T-helper 17 cell (primary cell): ENCODE measurements around the gene EPN1. TPM values are rescaled to one million over a fixed set of nuclear protein-coding genes. Genes with fewer than 3 reads are reported as not detected.
"Not testable (repeated sequence)": the region's sequence is repeated elsewhere in the genome, so short reads cannot be mapped to it uniquely, and the experiment has no call there.

Experiments used
- ATAC-seq: fragments of 150-1000 bp; cut with Tn5 transposase; 2 replicates; pipeline ENCODE4 v1.10.0; 2021; ENCODE audit warnings: mild to moderate bottlenecking, moderate library complexity
- DNase-seq, 3 donors: peaks; one replicate each; pipeline versions ENCODE4 v3.0.0 to v3.0.0-alpha.2; 2020 to 2021
- H3K9me3 ChIP-seq: one replicate; pipeline ENCODE4 v1.7.0; 2013; ENCODE audit warnings: low read length, mild to moderate bottlenecking; ENCODE audit not compliant: control insufficient read depth, poor library complexity, severe bottlenecking
- H3K27ac Mint-ChIP-seq: one replicate; pipeline ENCODE4 v1.8.0; 2022; ENCODE audit warnings: mild to moderate bottlenecking, moderate library complexity, mixed read lengths
- H3K27me3 Mint-ChIP-seq: one replicate; pipeline ENCODE4 v1.8.0; 2022; ENCODE audit warnings: mixed read lengths
- H3K36me3 Mint-ChIP-seq: one replicate; pipeline ENCODE4 v1.8.0; 2022; ENCODE audit warnings: low read depth, mixed read lengths
- H3K4me1 Mint-ChIP-seq: one replicate; pipeline ENCODE4 v1.8.0; 2022; ENCODE audit warnings: mild to moderate bottlenecking, mixed read lengths
- H3K4me3 Mint-ChIP-seq: one replicate; pipeline ENCODE4 v1.8.0; 2022; ENCODE audit warnings: mild to moderate bottlenecking, moderate library complexity, mixed read lengths
- total RNA-seq, 4 donors: library from RNA in 2 of 4; stranded (reverse) in 2 of 4; gene quantifications; one replicate each; pipeline ENCODE4 v1.2.3 and lab custom pipeline; 2022 to 2026

EPN1 gene
- total RNA-seq, 2 donors from 2014 or later: 42.5 to 44.1 TPM

GRCh38 chr19:55702131-55702627 lies 27.2 kb downstream of the EPN1 start:
- H3K9me3 ChIP-seq: no peaks in the 10 kb centered on the region
- Mint-ChIP-seq H3K4me3 (no peak overlapping the region), H3K36me3 (peaks cover 3% of the 10 kb centered on the region), H3K27ac (no peak overlapping the region), H3K4me1 (peaks cover 3% of the 10 kb centered on the region), H3K27me3 (no peaks in the 10 kb centered on the region)
- no peak for DNase-seq
- ATAC-seq: no peak

- H3K27ac Mint-ChIP-seq: no peak overlapping the region
- no peaks in the 10 kb centered on the region for H3K9me3 ChIP-seq
- peak; percentile 64 for ATAC-seq
- no peaks in the 10 kb centered on the region for H3K36me3 Mint-ChIP-seq
- peak overlapping the region; percentile 25 for H3K4me3 Mint-ChIP-seq
- H3K4me1 Mint-ChIP-seq: peaks cover 3% of the 10 kb centered on the region
- peak in 2 of 3 donors; percentile 33 to 42 for DNase-seq
- no peaks in the 10 kb centered on the region for H3K27me3 Mint-ChIP-seq
Measured at GRCh38 chr19:55703790-55704215, 28.8 kb downstream of the EPN1 start.

- Mint-ChIP-seq H3K27me3 (peaks cover 5% of the 10 kb centered on the region), H3K27ac (no peak overlapping the region), H3K4me1 (peaks cover 3% of the 10 kb centered on the region), H3K36me3 (no peaks in the 10 kb centered on the region), H3K4me3 (no peak overlapping the region)
- DNase-seq: no peak
- no peak for ATAC-seq
- H3K9me3 ChIP-seq: no peaks in the 10 kb centered on the region
Measured at GRCh38 chr19:55704494-55705245, 29.6 kb downstream of the EPN1 start.

- DNase-seq (no peak), ATAC-seq (no peak)
- H3K9me3 ChIP-seq: no peaks in the 10 kb centered on the region
- Mint-ChIP-seq H3K4me3 (no peak overlapping the region), H3K36me3 (no peaks in the 10 kb centered on the region), H3K27ac (no peak overlapping the region), H3K27me3 (peaks cover 14% of the 10 kb centered on the region), H3K4me1 (peaks cover 3% of the 10 kb centered on the region)
Measured at GRCh38 chr19:55705972-55706371, 30.9 kb downstream of the EPN1 start.

GRCh38 chr19:55711719-55712118 lies 36.7 kb downstream of the EPN1 start:
- Mint-ChIP-seq H3K4me1 (no peaks in the 10 kb centered on the region), H3K4me3 (no peak overlapping the region), H3K36me3 (no peaks in the 10 kb centered on the region), H3K27ac (no peak overlapping the region), H3K27me3 (peaks cover 20% of the 10 kb centered on the region)
- ATAC-seq (no peak), DNase-seq (no peak)
- no peaks in the 10 kb centered on the region for H3K9me3 ChIP-seq

GRCh38 chr19:55712804-55713631 lies 38.0 kb downstream of the EPN1 start:
- H3K9me3 ChIP-seq: no peaks in the 10 kb centered on the region
- peak overlapping the region; percentile 22 for H3K4me3 Mint-ChIP-seq
- H3K4me1 Mint-ChIP-seq: no peaks in the 10 kb centered on the region
- peaks cover 30% of the 10 kb centered on the region for H3K27me3 Mint-ChIP-seq
- no peaks in the 10 kb centered on the region for H3K36me3 Mint-ChIP-seq
- H3K27ac Mint-ChIP-seq: no peak overlapping the region
- DNase-seq (no peak), ATAC-seq (no peak)

GRCh38 chr19:55716531-55716930 lies 41.5 kb downstream of the EPN1 start:
- H3K36me3 Mint-ChIP-seq: peaks cover 2% of the 10 kb centered on the region
- no peak for ATAC-seq
- DNase-seq: no peak

GRCh38 chr19:55717251-55717650 lies 42.2 kb downstream of the EPN1 start:
- Mint-ChIP-seq H3K4me3 (no peak overlapping the region), H3K27ac (no peak overlapping the region), H3K36me3 (peaks cover 2% of the 10 kb centered on the region), H3K27me3 (peaks cover 33% of the 10 kb centered on the region), H3K4me1 (no peaks in the 10 kb centered on the region)
- peaks cover 5% of the 10 kb centered on the region for H3K9me3 ChIP-seq
- DNase-seq: no peak
- ATAC-seq: no peak

More at GRCh38 chr19:55716531-55716930, 41.5 kb downstream of the EPN1 start:
- H3K9me3 ChIP-seq: peaks cover 5% of the 10 kb centered on the region
- Mint-ChIP-seq H3K27me3 (peaks cover 35% of the 10 kb centered on the region), H3K4me3 (peak overlapping the region; percentile 28), H3K4me1 (no peaks in the 10 kb centered on the region), H3K27ac (no peak overlapping the region)

GRCh38 chr19:55717879-55718711 lies 43.1 kb downstream of the EPN1 start:
- H3K27ac Mint-ChIP-seq, H3K9me3 ChIP-seq, ATAC-seq, H3K4me3 Mint-ChIP-seq, DNase-seq, H3K4me1 Mint-ChIP-seq, H3K36me3 Mint-ChIP-seq: not testable (repeated sequence)
- peaks cover 33% of the 10 kb centered on the region for H3K27me3 Mint-ChIP-seq

- no peak overlapping the region for H3K4me3 Mint-ChIP-seq
- DNase-seq: no peak
- peaks cover 35% of the 10 kb centered on the region for H3K27me3 Mint-ChIP-seq
- peaks cover 5% of the 10 kb centered on the region for H3K9me3 ChIP-seq
- ATAC-seq: no peak
- H3K4me1 Mint-ChIP-seq: no peaks in the 10 kb centered on the region
- H3K36me3 Mint-ChIP-seq: peaks cover 2% of the 10 kb centered on the region
- H3K27ac Mint-ChIP-seq: no peak overlapping the region
Measured at GRCh38 chr19:55720214-55720746, 45.3 kb downstream of the EPN1 start.

- H3K4me1 Mint-ChIP-seq: no peaks in the 10 kb centered on the region
- DNase-seq: no peak
- no peak overlapping the region for H3K4me3 Mint-ChIP-seq
- no peak for ATAC-seq
- peaks cover 2% of the 10 kb centered on the region for H3K36me3 Mint-ChIP-seq
- no peak overlapping the region for H3K27ac Mint-ChIP-seq
- H3K27me3 Mint-ChIP-seq: peaks cover 40% of the 10 kb centered on the region
- peaks cover 5% of the 10 kb centered on the region for H3K9me3 ChIP-seq
Measured at GRCh38 chr19:55720801-55721200, 45.8 kb downstream of the EPN1 start.

GRCh38 chr19:55723491-55723890 lies 48.5 kb downstream of the EPN1 start:
- no peaks in the 10 kb centered on the region for H3K4me1 Mint-ChIP-seq
- DNase-seq: no peak
- peaks cover 39% of the 10 kb centered on the region for H3K27me3 Mint-ChIP-seq
- H3K27ac Mint-ChIP-seq: no peak overlapping the region
- peaks cover 5% of the 10 kb centered on the region for H3K9me3 ChIP-seq
- no peak overlapping the region for H3K4me3 Mint-ChIP-seq
- ATAC-seq: no peak
- peaks cover under 1% of the 10 kb centered on the region for H3K36me3 Mint-ChIP-seq
